GM12892 (cell line): Measurements from ENCODE around the gene ARMC10.

Experiments
- POLR2AphosphoS5 ChIP-seq: IDR thresholded peaks from 2 replicates; pipeline ENCODE4 v1.6.1; 2011; ENCODE audit warnings: low read depth, low read length, control low read depth
- TAF1 ChIP-seq: IDR thresholded peaks from 2 replicates; pipeline ENCODE4 v1.6.1; 2011; ENCODE audit warnings: low read depth, mild to moderate bottlenecking, control low read depth, low read length, borderline replicate concordance

- TF ChIP-seq TAF1 (no peak), POLR2AphosphoS5 (no peak)
Measured at GRCh38 chr7:103100348-103100747, 25.4 kb downstream of the ARMC10 start.
